ENCODE data around the gene PUSL1.

Gene PUSL1

GRCh38 chr1:1334835-1335234 lies 26.4 kb downstream of the PUSL1 start:
- DNase-seq (ENCODE audit: low read depth, low spot score), result no peak
- no peak overlapping the region for H3K27ac ChIP-seq

- no peak overlapping the region for H3K27ac ChIP-seq
- no peak for DNase-seq (ENCODE audit: low read depth, low spot score)
Measured at GRCh38 chr1:1335283-1335682, 26.9 kb downstream of the PUSL1 start.

- no peak for DNase-seq (ENCODE audit: low read depth, low spot score)
- H3K27ac ChIP-seq, result no peak overlapping the region
Measured at GRCh38 chr1:1335792-1336248, 27.4 kb downstream of the PUSL1 start.

- H3K27ac ChIP-seq, result no peak overlapping the region
- no peak for DNase-seq (ENCODE audit: low read depth, low spot score)
Measured at GRCh38 chr1:1336446-1336845, 28.0 kb downstream of the PUSL1 start.

- DNase-seq (ENCODE audit: low read depth, low spot score), result no peak
- H3K27ac ChIP-seq, result no peak overlapping the region
Measured at GRCh38 chr1:1336931-1337792, 28.8 kb downstream of the PUSL1 start.

GRCh38 chr1:1337793-1338147 lies 29.4 kb downstream of the PUSL1 start:
- H3K27ac ChIP-seq, result no peak overlapping the region
- DNase-seq (ENCODE audit: low read depth, low spot score), result no peak

- no peak overlapping the region for H3K27ac ChIP-seq
- DNase-seq (ENCODE audit: low read depth, low spot score), result no peak
Measured at GRCh38 chr1:1338278-1338677, 29.9 kb downstream of the PUSL1 start.

GRCh38 chr1:1340185-1340584 lies 31.8 kb downstream of the PUSL1 start:
- DNase-seq (ENCODE audit: low read depth, low spot score), result no peak
- no peak overlapping the region for H3K27ac ChIP-seq

- DNase-seq (ENCODE audit: low read depth, low spot score), result no peak
- no peak overlapping the region for H3K27ac ChIP-seq
Measured at GRCh38 chr1:1340791-1341548, 32.6 kb downstream of the PUSL1 start.

GRCh38 chr1:1341549-1342021 lies 33.2 kb downstream of the PUSL1 start:
- no peak for DNase-seq (ENCODE audit: low read depth, low spot score)
- H3K27ac ChIP-seq, result no peak overlapping the region

GRCh38 chr1:1342061-1342562 lies 33.7 kb downstream of the PUSL1 start:
- peak overlapping the region; percentile 5 for H3K27ac ChIP-seq
- DNase-seq (ENCODE audit: low read depth, low spot score), result no peak

GRCh38 chr1:1342584-1343115 lies 34.3 kb downstream of the PUSL1 start:
- no peak for DNase-seq (ENCODE audit: low read depth, low spot score)
- peak overlapping the region; percentile 98 for H3K27ac ChIP-seq

- DNase-seq (ENCODE audit: low read depth, low spot score), result no peak
- H3K27ac ChIP-seq, result peak overlapping the region; percentile 98
Measured at GRCh38 chr1:1343811-1344421, 35.5 kb downstream of the PUSL1 start.

GRCh38 chr1:1344655-1345361 lies 36.4 kb downstream of the PUSL1 start:
- peak overlapping the region; percentile 98 for H3K27ac ChIP-seq
- DNase-seq (ENCODE audit: low read depth, low spot score), result peak; percentile 78

GRCh38 chr1:1345384-1345783 lies 37.0 kb downstream of the PUSL1 start:
- DNase-seq (ENCODE audit: low read depth, low spot score), result no peak
- peak overlapping the region; percentile 98 for H3K27ac ChIP-seq

GRCh38 chr1:1345860-1346500 lies 37.6 kb downstream of the PUSL1 start:
- DNase-seq (ENCODE audit: low read depth, low spot score), result no peak
- H3K27ac ChIP-seq, result peak overlapping the region; percentile 98

GRCh38 chr1:1346501-1346890 lies 38.1 kb downstream of the PUSL1 start:
- H3K27ac ChIP-seq, result peak overlapping the region; percentile 98
- DNase-seq (ENCODE audit: low read depth, low spot score), result no peak

- peak overlapping the region; percentile 98 for H3K27ac ChIP-seq
- DNase-seq (ENCODE audit: low read depth, low spot score), result no peak
Measured at GRCh38 chr1:1347026-1347595, 38.7 kb downstream of the PUSL1 start.

Data from epithelial cell of prostate (primary cell).